Activated T-cell treated with anti-CD3 and anti-CD28 coated beads for 4 hours (primary cell): Measurements from ENCODE around the gene ATRNL1.

Experiments
- DNase-seq: peaks from one replicate; pipeline ENCODE4 v3.0.0-alpha.2; 2020

ATRNL1 gene, protein sequence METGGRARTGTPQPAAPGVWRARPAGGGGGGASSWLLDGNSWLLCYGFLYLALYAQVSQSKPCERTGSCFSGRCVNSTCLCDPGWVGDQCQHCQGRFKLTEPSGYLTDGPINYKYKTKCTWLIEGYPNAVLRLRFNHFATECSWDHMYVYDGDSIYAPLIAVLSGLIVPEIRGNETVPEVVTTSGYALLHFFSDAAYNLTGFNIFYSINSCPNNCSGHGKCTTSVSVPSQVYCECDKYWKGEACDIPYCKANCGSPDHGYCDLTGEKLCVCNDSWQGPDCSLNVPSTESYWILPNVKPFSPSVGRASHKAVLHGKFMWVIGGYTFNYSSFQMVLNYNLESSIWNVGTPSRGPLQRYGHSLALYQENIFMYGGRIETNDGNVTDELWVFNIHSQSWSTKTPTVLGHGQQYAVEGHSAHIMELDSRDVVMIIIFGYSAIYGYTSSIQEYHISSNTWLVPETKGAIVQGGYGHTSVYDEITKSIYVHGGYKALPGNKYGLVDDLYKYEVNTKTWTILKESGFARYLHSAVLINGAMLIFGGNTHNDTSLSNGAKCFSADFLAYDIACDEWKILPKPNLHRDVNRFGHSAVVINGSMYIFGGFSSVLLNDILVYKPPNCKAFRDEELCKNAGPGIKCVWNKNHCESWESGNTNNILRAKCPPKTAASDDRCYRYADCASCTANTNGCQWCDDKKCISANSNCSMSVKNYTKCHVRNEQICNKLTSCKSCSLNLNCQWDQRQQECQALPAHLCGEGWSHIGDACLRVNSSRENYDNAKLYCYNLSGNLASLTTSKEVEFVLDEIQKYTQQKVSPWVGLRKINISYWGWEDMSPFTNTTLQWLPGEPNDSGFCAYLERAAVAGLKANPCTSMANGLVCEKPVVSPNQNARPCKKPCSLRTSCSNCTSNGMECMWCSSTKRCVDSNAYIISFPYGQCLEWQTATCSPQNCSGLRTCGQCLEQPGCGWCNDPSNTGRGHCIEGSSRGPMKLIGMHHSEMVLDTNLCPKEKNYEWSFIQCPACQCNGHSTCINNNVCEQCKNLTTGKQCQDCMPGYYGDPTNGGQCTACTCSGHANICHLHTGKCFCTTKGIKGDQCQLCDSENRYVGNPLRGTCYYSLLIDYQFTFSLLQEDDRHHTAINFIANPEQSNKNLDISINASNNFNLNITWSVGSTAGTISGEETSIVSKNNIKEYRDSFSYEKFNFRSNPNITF (N-terminal part only)

DNA sequence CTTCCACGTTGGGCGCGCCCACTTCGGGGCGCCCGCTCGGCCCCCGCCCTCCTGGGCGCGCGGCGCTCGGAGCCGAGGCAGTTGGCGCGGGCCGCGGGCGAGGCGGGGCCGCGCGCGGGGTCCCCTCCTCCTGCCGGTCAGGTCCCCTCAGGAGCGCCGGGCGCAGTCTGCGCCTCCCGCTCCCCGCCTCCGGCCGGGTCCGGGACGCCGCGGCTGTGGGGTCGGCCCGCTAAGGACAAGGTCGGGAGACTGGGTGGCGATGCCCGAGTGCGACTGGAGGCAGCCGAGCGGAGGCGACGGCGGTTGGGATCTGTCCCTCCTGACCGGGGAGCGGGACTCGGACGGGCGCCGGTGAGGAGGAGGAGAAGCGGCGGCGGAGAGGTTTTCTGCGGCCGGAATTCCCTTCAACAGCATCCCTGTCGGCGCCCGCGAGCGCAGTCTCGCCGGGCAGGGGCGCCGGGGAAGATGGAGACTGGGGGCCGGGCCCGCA lies at the start of gene ATRNL1:
Gene ATRNL1, plus strand, starts transcription at position 80 of the 490 bp plus-strand sequence. Its CDS starts 386 bp downstream, at position 466.
- DNase-seq = no peak

DNA sequence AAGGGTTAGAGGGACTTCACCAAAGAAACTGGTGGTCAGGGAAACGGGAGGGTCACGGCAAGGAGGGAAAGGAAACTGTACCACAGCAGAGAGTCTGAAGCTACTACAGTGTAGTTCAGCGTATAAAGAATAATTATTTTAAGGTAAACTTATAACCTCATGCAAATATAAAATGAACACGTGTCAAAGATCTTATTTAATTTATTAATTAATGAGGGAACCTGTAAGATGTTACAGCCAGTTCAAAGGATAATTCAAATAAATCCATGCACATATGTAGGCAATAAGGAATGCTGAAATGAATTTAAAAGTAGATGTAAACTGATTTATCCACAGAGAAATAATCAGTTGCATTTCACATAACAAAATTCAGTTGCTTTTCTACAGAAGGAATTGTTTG lies 49.4 kb upstream of the ATRNL1 start:
- no peak for DNase-seq

GRCh38 chr10:115044891-115045290 lies 48.3 kb upstream of the ATRNL1 start:
- no peak for DNase-seq

DNA sequence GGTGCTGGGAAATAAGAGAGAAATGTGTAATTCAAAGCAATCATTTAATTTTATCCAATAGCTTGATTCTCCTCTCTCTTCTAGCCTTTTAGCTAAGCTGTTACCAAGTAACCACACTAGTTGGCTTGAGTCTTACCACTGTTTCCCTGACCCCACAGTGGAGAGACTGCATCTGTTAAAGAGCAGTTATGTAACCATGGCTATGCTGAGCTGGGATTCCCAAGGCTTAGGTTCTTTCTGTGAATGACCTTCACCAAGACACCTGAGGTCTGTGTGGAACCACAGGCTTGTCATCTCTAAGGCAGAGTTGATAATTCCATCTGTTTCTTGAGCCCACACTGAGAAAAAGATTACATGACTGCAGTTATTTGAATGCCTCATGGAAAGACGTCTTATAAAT lies 47.7 kb upstream of the ATRNL1 start:
- no peak for DNase-seq

DNA sequence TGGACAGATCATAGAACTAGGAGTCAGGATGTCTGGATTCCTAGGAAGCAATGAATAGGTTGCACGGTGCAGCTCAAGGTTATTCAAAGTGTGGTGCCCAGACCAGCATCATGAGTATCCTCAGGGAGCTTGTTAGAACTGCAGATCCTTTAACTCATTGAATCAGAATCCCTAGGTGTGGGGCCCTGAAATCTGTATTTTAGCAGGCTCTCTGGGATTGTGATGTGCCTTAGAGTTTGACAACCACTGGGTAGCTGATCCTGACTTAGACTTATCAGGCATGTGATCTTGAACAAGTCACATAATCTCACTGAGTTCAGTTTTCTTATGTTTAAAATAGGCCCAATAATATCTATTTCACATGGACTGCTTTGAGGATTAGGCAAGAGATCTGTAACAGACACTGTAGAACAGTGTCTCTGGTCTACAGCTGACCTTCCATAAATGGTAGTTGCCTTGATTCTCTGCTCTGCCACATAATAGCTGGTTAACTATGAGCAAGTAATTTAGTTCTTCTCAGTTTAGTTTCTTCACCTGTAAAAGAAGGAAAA lies 46.4 kb upstream of the ATRNL1 start:
- DNase-seq = no peak

- no peak for DNase-seq
Measured at GRCh38 chr10:115047705-115048104, 45.5 kb upstream of the ATRNL1 start.

DNA sequence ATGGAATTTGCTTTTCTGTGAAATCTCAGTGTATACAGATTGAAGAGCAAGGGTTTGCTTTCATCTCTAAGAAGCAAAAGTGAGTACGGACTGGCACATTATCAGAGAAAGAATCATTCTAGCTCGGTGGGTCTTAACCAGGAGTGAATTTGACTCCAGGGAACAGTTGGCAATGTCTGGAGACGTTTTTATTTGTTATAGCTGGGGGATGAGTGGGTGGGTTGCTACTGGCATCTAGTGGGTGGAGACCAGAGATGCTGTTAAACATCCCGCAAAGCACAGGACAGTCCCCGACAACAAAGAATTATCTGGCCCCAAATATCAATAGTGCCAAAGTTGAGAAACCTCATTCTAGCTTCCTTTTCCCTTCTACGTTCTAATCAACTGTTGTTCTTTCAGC lies 43.8 kb upstream of the ATRNL1 start:
- DNase-seq = no peak

DNA sequence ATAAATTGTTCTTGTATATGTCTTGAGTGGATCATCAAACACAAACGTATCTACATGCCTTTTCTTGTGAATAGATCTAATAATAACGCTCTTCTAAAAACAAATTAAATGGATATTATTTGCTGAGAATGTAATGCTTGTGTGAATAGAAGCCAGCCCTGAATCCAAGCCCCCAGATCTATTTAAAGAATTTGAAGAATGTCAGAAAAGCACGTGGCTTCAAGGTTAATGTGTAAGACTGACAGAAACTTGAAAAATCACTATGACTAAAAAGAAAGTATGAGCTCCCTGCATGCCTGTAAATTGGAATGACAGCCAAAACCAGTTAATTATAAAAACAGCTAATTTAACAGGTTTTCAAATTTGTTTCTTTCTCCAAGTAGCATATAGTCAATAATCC lies 43.2 kb upstream of the ATRNL1 start:
- DNase-seq = no peak

DNA sequence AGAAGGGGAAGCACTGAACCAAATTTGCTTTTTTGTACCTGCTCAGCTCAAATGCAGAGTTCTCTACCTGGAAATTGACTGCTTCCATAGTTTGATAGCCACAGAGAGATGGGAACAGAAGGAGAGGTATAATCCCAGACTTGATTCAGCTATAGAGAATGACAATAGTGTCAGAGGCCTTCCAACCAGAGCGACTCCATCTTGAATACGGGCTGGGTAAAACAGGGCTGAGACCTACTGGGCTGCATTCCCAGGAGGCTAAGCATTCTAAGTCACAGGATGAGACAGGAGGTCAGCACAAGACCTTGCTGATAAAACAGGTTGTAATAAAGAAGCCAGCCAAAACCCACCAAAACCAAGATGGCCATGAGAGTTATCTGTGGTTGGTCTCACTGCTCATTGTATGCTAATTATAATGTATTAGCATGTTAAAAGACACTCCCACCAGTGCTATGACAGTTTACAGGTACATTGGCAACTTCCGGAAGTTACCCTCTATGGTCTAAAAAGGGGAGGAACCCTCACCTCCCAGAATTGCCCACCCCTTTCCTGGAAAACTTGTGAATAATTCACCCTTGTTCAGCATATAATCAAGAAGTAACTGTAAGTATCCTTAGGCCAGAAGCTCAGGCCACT lies 42.7 kb upstream of the ATRNL1 start:
- DNase-seq = no peak

DNA sequence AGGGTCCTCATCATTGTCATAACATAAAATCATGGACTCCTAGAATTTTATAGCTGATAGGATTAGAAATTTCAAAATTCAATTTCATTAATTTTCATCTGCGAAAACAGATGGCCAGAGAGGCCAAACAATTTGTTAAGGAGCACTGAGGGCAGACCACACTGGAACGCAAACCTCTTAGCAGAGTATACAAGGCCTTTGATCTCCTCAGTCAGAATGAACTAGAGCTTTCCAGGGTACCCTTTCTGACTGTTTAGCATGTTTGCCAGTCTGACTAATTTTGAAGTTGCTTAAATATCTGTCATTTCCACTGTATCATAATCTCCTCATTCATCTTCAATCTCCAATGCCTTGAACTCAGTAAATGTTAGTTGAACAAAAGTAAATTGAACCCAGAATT lies 41.9 kb upstream of the ATRNL1 start:
- no peak for DNase-seq

GRCh38 chr10:115052226-115052625 lies 40.9 kb upstream of the ATRNL1 start:
- no peak for DNase-seq

DNA sequence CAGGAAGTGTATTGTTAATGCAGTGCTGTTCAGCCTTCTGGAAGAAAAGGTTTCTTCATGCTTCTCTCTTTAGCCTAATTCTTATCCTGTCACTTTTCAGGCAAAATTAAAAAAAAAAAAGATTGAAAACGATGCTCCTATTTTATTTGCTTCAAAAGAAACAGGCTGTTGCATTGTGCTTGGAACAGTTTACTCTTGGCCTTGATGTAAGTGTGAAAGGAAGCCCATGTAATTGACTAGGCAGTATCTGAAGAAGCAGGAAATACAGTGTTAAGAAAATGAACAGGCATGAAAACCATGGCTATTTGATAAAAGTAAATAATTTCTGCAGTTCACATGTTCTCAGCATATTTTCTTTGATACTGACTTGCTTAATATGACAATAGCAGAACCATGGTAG lies 40.4 kb upstream of the ATRNL1 start:
- no peak for DNase-seq

DNA sequence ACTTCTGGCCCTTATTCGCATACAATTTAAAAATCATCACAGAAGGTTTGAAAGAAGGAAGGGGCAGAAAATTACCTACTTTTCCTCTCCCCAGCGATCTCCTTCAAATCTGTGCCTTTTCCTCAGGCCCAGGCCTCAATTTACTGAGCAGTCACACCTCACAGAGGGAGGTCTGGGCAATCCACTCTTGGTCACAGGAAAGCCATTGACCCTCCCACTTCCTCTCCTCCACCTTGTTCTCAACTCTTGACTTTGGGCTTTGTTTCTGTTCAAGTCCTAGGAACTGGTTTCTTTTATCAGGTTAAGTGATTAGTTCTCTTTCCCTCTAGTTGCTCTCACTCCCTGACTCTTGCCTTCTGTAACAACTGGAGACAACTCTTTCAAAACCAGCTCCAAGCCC lies 37.0 kb upstream of the ATRNL1 start:
- no peak for DNase-seq

GRCh38 chr10:115059301-115059898 lies 33.8 kb upstream of the ATRNL1 start:
- no peak for DNase-seq

GRCh38 chr10:115063701-115064658 lies 29.2 kb upstream of the ATRNL1 start:
- DNase-seq = no peak

DNA sequence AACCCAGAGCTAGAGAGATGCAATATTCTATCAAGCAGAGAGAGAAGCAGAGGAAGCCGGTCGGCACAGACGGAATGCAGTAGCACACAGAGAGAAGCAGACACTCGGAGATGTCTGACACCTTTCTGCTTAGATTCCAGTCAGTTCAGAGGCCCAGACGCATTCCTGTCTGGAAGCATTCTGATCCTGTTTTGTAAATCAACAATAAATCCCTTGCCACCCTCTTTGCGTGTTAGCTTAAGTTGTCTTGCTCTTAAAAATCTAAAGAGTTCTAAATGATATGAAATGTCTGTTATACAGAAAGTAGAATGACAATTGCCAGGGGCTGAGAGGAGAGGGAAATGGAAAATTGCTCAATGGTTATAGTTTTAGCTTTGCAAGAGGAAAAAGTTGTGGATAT lies 27.4 kb upstream of the ATRNL1 start:
- no peak for DNase-seq

GRCh38 chr10:115066528-115066927 lies 26.6 kb upstream of the ATRNL1 start:
- no peak for DNase-seq

GRCh38 chr10:115073796-115074195 lies 19.4 kb upstream of the ATRNL1 start:
- no peak for DNase-seq

GRCh38 chr10:115082506-115082905 lies 10.7 kb upstream of the ATRNL1 start:
- DNase-seq = no peak

- no peak for DNase-seq
Measured at GRCh38 chr10:115084277-115084850, 8.8 kb upstream of the ATRNL1 start.
